NCI-H526 treated with DMSO at 0.1 percent for 48 hours (cell line): ENCODE measurements around the gene UBE3C.
"Not testable (repeated sequence)": the region's sequence is repeated elsewhere in the genome, so short reads cannot be mapped to it uniquely, and the experiment has no call there.

Source experiments
- DNase-seq: peaks from one replicate; lab custom pipeline; 2025; lab: John Stamatoyannopoulos, UW

Gene UBE3C

DNA sequence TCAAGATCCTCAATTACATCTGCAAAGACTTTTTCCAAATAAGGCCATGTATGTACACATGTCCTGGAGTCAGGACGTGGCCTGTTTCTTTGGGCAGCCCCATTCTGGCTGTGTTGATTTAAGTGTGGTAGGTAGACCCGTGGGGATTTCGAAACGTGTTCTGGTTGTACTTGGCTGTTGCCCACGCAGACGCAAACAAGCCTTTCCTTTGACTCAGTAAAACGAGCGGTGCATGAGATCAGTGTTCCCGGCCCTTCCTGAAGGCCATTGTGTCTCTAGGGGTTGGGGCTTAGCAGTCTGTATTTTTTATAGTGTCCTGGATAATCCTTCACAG lies 133.2 kb downstream of the UBE3C start:
- DNase-seq, result no peak

DNA sequence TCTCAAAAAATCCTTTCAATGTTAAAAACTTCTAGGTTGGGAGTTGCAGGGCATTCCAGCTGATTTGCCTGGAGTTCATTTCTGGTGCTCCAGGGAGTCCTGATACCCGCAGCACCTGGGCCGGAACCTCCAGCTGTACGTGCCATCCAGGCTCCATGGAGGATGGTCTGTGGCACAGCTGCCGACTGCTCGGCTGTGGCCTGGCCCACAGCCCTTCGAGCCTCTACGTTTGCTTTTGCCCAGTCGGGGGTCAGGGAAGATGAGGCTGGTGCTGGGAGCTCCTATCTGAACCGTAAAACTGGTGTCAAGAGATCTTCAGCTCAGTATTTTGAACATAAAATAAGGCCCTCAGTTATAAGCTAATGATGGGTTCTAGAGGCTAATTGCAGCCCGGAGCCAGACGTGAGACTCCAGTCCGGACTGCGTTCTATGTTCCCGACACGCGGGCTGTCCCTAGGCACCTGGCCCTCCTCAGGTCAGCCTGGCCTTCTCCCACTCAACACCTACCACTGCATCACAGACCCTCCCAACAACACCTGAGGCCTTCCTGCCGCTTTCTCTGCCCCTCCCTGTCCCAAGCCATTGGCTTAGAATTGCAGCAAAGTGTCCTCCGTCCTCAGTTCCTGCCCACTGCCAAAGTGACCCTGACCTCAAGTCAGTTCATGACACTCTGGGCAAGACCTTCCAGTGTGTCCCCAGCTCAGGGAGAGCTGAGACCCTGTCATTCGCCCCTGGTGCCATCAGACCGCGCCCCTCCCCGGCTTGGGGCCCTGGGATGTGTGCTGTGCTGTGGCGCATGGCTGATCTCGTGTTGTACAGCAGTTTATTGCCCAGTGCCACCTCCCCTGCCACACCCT lies 133.9 kb downstream of the UBE3C start:
- DNase-seq, result no peak

DNA sequence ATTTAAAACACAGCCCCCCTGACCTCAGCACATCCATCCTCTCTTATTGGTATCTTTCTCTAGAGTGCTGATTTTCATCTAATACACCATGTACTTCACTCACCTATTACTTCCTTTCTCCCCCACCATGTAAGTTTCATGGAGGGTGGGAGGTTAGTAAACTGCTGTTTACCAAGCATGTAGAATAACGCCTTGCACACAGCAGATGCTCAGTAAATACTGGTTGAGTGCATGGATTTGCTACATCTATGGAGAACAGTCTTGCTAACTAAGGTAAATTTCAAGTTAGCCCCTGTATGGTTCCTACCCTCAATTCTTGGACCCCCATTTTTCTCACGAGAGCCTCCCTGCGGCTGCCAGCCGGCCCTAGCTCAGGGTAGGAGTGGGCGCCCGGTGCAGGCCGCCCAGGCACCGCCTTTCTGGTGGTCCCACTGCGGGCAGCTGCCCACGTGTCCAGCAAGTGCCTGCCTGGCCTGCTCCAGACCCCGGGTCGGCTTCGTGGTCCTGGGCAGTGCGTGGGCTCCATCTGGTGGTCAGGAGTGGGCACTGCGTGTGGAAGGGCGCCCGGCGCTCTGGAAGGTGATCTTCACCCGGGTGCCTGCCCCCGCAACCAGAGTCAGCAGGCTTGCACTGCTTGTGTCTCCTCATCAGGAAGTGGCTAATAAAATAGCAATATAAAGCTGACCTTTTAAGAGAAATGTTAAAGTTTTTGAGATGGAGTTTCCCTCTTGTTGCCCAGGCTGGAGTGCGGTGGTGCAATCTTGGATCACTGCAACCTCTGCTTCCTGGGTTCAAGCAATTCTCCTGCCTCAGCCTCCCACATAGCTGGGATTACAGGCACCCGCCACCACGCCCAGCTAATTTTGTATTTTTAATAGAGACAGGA lies 134.7 kb downstream of the UBE3C start:
- DNase-seq, result peak; percentile 39

DNA sequence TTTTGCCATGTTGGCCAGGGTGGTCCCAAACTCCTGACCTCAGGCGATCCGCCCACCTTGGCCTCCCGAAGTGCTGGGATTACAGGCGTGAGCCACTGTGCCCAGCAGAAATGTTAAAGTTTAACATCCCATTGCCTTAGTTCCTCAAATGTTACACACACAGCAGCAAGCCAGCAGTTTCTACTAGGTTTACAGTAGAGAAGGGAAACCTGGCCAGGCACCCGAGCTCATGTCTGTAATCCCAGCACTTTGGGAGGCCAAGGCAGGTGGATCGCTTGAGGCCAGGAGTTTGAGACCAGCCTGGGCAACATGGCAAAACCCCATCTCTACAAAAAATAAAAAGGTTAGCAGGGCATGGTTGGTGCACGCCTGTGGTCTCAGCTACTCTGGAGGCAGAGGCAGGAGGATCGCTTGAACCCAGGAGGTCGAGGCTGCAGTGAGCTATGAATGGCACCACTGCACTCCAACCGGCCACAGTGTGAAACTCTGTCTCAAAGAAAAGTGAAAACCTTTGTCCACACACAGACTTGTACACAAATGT lies 135.4 kb downstream of the UBE3C start:
- not testable (repeated sequence) for DNase-seq

DNA sequence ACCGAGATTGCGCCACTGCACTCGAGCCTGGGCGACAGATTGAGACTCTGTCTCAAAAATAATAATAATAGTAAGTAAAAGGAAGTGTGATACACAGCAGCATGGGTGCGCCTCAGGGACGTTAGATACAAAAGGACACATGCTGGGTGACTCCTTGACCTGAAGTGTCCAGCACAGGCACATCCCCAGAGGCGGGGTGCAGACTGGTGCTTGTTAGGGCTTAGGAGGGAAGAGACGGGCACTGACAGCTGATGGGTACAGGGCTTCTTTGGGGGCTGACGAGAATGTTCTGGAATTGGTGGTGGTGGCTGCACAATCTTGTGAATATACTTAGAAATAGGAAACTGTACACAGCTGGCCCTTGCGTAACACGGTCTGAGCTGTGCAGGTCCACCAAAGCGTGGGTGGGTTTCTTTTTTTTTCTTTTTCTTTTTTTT lies 136.3 kb downstream of the UBE3C start:
- DNase-seq, result no peak

DNA sequence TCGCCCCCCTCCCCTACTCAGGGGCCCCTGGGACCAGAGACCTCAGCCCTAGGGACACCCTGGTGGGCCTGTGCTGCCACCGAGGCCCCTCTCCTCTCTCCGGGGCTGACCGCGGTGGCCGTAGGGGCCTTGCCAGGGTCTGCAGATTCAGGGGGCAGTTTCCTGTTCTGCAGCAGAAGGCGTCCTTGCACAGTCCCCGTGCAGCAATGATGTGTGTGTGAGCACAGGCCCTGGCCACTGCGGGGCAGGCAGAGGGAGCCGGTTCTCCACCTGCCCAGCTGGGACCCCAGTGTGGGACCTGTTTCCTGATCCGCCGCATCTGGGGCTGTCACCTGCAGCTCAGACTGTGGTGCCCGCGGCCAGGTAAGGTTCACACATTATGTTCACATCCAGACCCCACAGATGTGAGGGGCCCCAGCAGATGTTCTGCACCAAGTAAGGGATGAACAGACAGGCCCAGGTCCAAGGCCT lies 137.4 kb downstream of the UBE3C start:
- no peak for DNase-seq

DNA sequence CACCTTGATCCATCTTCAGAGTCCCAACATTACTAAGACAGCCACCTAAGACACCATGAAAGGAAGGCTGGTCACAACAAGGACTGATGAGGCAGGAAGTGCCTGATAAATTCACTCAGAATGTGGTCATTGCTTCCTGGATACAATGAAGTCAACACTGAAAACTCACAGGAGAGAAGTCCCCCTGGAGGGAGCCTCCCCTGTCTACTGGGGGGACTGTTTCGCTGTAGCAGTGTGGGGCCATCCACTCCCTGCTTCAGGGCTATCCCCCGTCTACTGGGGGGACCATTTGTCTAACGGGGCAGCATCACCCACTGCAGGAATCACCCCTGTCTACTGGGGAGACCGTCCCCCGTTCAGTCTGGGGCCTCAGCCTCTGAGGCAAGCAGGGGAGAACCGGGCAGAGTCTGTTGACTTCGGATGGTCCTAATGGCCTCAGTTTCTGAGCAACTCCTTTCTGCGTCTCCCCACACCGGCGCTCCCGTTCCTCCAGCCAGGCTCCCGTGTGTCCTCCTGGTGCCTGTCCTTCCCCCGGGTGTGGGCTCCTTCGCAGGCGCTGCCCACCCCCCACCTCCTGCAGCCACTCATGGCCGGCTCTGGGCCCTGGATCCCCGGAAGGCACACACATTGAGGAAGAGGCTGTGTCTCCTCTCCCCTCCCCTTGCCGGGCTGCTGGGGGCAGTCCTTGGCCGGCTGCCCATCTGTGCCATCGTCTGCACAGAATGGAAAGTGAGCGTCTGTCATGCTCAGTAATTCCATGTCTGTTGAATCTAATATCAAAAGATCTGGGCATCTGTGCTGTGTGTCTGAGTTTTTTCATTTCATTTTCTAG lies 138.2 kb downstream of the UBE3C start:
- no peak for DNase-seq

DNA sequence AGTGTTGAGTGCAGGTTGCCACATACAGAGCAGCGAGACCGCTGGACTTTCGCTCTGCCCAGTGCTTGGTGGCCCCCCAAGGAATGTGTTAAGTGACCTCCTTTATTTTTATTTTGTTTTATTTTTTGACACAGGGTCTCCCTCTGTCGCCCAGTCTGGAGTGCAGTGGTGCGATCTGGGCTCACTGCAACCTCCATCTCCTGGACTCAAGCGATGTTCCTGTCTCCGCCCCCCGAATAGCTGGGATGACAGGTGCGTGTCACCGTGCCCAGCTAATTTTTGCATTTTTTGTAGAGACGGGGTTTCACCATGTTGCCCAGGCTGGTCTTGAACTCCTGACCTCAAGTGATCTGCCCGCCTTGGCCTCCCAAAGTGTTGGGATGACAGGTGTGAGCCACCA lies 138.8 kb downstream of the UBE3C start:
- not testable (repeated sequence) for DNase-seq

DNA sequence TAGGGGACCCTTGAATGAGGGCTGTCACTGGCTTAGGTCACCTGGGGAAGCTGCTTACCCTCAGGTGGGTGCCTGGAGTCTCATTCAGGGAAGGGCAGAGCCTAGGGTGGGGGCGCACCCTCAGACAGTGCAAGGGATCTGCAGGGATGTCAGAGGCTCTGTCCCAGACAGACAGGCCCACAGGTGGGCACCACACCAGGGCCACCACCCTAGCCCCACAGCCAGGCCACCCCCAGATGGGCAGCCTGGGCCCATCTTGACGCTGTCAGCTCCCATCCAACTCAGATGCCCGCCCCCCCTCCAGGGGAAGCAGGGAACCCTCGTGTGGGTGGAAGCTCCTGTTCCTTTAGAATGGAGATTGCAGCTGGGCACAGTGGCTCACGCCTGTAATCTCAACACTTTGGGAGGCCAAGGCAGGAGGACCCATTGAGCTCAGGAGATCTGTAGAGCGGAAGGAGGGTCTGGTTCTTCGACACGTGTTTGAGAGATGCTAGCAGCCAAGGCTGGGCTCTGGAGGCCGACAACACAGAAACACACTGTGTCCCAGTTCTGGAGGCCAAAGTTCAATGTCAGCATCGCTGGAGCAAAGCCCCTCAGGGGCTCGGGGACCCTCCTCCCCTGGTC lies 139.6 kb downstream of the UBE3C start:
- DNase-seq, result no peak

DNA sequence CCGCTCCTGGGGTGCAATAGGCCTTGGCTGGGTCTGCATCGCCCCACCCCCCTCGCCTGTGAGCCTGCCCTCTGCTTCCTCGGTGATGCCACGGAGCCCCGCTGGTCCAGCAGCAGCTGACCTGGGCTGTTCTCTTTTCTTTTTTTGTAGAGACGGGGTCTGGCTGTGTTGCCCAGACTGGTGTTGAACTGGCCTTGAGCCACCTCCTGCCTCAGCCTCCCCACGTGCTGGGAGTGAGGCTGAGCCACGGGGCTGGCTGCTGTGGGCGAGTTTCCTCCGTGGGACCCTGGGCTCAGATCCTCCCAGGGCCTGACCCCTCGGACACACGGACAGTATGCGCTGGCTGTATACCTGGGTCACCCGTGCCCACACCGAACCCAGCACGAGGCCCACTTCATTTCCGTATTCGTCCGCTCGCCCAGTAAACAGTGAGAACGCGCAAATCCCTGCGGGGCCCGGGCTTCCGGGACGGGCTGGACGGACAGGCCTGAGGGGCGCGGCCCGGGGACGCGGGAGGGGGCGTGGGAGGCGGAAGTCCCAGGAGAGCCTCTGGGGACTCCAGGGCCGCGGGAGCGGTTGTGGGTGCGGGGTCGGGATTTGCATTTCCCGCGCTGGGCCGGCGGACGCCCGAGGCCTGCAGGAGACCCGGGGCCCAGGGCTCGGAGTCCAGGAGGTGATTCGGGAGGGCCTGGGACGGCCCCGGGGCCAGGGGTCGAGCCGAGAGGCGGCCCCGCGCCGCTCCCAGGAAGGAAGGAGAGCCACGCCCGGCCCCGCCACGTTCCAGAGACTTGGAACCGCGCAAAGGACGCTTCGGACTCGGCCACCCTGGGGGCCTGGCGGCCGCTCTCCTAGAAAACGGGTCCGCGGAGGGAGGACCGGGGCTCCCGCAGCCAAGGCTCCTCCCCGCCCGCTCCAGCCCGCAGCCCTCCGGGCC lies 140.3 kb downstream of the UBE3C start:
- no peak for DNase-seq

DNA sequence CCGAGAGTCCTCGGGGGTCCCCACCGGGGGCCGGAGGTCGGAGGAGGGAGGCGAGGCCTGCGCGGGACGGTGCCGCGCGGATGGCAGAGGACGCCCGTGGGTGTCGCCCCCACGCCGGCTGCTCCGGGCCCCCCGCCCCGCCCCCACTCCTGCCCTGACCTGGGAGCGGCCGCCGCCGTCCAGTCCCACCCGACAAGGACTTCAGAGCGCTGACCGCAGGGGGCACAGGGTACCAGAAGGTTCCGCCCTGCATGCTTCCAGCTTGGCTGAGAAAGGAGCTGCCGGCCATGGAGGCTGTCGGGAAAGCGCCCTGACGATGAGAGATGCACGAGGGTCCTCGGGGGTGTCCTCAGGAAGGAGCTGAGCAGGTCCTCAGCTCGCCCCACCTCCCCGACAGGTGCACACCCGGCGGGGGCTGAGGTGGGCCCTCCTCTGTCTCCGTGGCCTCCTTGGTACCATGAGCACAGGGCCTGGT lies 141.1 kb downstream of the UBE3C start:
- no peak for DNase-seq

DNA sequence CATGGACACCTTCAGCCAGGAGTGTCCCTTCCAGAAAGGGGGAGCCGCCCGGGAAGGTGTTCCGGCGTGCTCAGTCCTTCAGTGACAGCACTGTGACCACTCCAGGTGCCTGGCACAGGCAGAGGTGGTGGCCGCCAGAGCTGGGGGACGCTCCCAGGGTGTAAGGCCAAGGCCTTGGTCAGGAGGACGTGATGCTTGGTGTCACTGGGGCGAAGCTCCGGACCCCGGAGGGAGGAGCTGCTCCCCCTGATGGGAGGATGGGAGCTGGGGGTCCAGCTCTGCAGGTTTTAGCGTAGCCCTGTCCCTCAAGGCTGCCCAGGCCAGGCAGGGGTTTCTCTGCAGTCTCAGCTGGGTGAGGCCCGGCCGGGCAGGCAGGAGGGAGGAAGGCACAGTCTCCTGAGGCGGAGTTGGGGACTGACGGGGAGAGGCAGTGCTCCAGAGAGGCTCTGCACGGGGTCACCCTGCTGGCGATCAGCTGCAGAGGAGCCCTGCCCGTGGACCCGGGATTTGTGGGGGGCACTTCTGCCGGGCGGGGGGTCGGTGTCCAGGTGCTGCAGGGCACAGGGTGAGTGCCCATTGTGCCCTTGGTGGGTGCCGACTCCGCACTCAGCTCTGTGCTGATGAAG lies 141.6 kb downstream of the UBE3C start:
- no peak for DNase-seq

DNA sequence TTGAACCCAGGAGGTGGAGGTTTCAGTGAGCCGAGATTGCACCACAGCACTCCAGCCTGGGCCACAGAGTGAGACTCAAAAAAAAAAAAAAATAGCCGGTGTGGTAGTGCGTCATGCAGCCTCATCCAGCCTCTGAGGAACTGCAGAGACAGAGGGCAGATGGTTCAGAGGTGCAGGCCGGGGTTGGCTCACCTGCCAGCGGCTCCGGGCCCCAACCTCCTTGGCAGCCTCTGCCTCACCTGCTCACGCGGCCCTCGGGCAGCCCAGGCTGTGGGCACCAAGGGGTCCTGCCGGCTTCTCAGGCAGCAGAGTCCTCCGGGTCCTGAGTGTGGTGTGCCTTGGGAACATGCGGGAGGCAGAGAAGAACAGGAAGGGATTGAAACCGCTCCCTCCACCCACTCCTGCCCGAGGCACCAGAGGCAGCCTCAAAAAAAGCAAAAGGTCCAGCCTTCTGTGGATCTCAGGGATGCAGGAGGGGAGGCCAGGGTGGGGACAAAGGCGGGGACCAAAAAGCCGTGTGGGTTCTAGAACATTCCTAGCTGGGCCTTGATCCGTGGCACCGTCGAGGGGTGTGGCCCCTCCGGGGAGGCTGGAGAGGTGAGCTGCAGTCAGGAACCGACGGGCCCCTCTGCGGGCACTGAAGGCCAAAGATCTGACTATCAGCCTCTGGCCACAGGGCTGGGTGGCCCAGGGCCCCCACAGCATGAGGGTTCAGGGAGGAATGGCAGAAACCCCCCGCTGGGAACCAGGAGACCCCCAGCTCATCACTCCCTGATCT lies 142.7 kb downstream of the UBE3C start:
- no peak for DNase-seq

DNA sequence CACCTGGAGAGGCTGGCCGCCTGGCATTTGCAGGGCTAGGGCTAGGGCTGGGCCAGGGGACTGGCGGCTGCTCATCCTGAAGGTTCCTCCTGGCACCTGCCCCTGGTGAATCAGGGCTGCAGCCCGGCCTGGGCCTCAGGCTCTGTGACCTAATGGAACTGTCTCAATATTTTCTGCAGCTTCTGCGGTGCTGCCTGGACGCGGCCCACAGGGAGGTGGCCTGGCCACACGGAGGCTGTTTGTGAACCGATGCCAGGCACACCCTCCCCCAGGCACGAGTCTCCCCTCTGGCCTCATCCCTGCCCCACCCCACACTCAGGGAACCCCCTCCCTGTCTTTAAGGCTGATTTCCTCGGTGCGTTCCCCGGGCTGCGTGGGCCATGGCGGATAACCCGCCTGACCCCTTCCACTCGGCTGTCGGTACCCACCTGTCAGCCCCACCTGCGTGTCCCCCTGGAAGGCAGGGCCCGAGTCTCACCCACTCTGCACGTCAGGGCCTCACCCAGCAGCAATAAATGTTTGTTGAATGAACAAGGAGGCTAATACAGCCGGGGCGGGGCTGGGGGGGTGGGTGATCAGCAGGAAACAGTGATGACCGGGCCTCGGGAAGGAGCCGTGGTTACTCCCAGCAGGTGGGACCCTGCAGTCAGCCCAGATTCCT lies 143.5 kb downstream of the UBE3C start:
- no peak for DNase-seq

DNA sequence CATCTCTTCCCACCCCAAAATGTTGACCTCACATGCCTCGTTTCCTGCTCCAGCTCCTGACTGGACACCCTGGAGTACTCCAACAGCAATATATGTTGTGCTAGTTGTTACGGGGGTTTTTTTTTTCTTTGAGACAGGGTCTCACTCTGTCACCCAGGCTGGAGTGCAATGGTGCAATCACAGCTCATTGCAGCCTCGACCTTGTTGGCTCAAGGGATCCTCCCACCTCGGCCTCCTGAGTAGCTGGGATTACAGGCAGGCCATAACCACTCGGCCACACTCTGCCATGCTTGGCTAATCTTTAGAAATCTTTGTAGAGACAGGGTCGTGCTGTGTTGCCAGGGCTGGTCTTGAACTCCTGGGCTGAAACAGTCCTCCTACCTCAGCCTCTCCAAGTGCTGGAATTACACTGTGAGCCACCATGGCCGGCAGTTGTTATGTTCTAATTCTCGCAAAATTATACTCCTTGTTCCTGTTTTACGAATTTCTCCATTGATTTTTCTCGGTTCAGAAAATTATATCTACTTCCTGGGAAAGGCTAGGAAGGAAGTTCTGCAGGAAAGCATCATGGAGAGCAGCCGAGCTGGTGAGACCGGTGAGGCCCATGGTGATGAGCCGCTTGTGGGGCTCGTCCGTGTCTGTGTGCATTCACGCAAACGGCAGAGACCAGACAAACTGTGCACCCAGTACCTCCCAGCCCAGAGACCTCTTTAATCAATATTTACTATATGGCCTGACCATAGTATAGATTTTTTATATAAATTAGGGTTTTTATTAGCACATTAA lies 145.7 kb downstream of the UBE3C start:
- no peak for DNase-seq

DNA sequence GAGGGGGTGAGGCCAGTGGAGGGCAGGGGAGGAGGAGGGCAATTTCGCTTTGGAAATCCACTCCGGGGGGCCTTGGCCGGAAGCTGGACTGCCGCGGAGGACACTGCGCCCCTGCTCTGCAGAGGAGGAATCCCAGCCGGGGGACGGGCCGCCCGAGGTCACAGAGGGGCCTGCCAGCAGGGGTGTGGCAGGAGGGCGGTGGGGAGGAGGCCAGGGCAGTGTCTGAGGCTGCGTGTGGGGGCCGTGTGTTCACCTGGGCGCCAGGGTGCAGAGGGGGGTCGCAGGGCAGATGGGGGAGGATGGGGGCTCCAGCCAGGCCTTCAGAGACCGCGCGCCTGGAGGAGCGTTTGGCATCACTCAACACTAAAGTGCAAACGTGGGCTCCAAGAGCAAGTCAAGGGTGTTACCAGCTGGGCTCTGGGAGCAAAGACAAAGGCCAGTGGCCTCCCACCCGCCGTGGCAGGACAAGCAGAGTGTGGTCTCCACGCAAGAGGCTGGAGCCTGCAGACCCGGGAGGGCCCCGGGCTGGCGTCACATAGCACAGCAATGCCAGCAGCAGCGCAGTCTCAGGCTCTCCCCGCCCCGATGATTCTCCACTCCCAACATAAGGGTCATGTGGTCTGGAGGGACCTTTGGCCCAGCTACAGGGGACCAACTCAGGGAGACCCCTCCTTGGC lies 152.8 kb downstream of the UBE3C start:
- DNase-seq, result no peak

DNA sequence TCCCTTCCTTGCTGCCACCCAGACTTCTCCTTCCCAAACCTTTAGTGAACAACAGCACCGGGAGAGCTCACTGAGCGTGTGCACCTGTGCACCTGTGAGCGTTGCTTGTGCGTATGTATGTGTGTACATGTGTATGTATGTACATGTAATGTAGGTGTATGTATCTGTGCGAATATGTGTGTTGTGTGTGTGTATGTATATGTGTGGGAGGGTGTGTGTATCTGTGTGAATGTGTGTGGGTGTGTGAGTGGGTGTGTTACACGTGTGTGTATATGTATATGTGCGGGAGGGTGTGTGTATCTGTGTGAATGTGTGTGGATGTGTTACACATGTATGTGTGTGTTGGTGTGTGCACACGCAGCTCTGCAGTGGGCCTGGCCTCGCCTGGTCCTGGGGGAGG lies 153.5 kb downstream of the UBE3C start:
- DNase-seq, result no peak
